GM18867 (cell line): ENCODE results near the gene TOM1L2.
"Not testable (repeated sequence)": the region's sequence is repeated elsewhere in the genome, so short reads cannot be mapped to it uniquely, and the experiment has no call there.

ENCODE experiments used
- ATAC-seq: cut with Tn5 transposase; IDR thresholded peaks from one replicate; pipeline ENCODE4 v1.9.1; 2021; ENCODE audit warnings: mild to moderate bottlenecking, moderate library complexity; ENCODE audit not compliant: unreplicated experiment

The TOM1L2 gene

GRCh38 chr17:17995887-17996286 is 23.7 kb upstream of the TOM1L2 start:
- not testable (repeated sequence) for ATAC-seq

- no peak for ATAC-seq
Measured at GRCh38 chr17:17994271-17995069, 22.3 kb upstream of the TOM1L2 start.

GRCh38 chr17:17993852-17994251 is 21.7 kb upstream of the TOM1L2 start:
- no peak for ATAC-seq

- no peak for ATAC-seq
Measured at GRCh38 chr17:17993366-17993765, 21.2 kb upstream of the TOM1L2 start.

GRCh38 chr17:17990282-17990681 is 18.1 kb upstream of the TOM1L2 start:
- no peak for ATAC-seq

GRCh38 chr17:17989618-17990017 is 17.4 kb upstream of the TOM1L2 start:
- no peak for ATAC-seq

- ATAC-seq: no peak
Measured at GRCh38 chr17:17989081-17989480, 16.9 kb upstream of the TOM1L2 start.

GRCh38 chr17:17988427-17988945 is 16.3 kb upstream of the TOM1L2 start:
- no peak for ATAC-seq

GRCh38 chr17:17987901-17988300 is 15.7 kb upstream of the TOM1L2 start:
- ATAC-seq: no peak

GRCh38 chr17:17987187-17987896 is 15.1 kb upstream of the TOM1L2 start:
- no peak for ATAC-seq

GRCh38 chr17:17985555-17985954 is 13.4 kb upstream of the TOM1L2 start:
- no peak for ATAC-seq

- no peak for ATAC-seq
Measured at GRCh38 chr17:17985153-17985552, 13.0 kb upstream of the TOM1L2 start.

GRCh38 chr17:17983776-17984175 is 11.6 kb upstream of the TOM1L2 start:
- ATAC-seq: no peak

GRCh38 chr17:17983376-17983775 is 11.2 kb upstream of the TOM1L2 start:
- ATAC-seq: no peak

- ATAC-seq: no peak
Measured at GRCh38 chr17:17982801-17983200, 10.6 kb upstream of the TOM1L2 start.

- ATAC-seq: no peak
Measured at GRCh38 chr17:17981330-17981729, 9.1 kb upstream of the TOM1L2 start.

GRCh38 chr17:17979778-17980177 is 7.6 kb upstream of the TOM1L2 start:
- ATAC-seq: no peak

- no peak for ATAC-seq
Measured at GRCh38 chr17:17978481-17979424, 6.6 kb upstream of the TOM1L2 start.

GRCh38 chr17:17976931-17977570 is 4.9 kb upstream of the TOM1L2 start:
- ATAC-seq: no peak

GRCh38 chr17:17975436-17975835 is 3.2 kb upstream of the TOM1L2 start:
- no peak for ATAC-seq

GRCh38 chr17:17972952-17973254 is 703 bp upstream of the TOM1L2 start:
- peak; percentile 0 for ATAC-seq
